GM12864 (cell line): ENCODE results near the gene SOX21.

Experiments used
- DNase-seq: peaks from one replicate; pipeline ENCODE4 v3.0.0-alpha.2; 2011; ENCODE audit warnings: low read depth
- H3K4me3 ChIP-seq: 2 replicates; pipeline ENCODE4 v1.5.1; 2011; ENCODE audit warnings: mild to moderate bottlenecking, low read depth, low read length, control low read depth
- TF ChIP-seq, protein P1 (sequence below): IDR thresholded peaks from 2 replicates; pipeline ENCODE4 v1.5.1; 2011; ENCODE audit warnings: low read depth, mild to moderate bottlenecking, moderate library complexity, low read length, control low read depth, inconsistent platforms; ENCODE audit errors: missing control alignments

The SOX21 gene

DNA sequence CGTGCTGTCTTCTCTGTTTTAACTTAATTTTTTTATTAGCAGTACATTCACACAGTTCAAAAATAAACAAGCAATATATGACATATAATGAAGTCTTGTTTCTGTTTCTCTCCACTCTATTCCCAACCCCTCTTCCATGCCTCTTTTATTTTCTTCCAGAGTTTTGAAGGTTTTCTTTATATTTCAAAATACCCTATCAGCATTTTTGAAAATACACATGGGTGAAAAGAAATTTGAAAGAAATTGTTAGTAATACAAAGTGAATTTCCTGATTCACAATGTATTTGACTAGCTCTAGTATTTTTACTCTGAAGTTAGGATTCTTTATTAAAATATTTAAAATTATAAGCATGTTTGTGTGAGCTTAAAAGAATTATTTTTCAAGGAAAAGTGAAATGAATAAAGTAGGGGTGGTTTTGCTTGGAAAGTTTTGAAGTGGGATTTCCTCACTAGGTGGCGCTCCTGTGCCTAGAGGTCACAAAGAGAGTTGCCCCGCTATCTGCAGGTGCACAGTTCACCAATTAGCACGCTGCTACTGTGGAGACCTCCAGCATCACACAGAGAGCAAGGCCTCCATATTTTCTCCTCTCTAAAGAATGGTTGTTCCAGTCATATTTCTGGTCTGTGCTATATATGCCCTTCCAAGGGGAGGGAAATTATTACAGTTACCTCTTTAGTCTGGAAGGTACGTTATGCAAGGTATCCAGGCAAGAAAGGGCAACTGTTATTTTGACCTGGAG lies 37.6 kb downstream of the SOX21 start:
- no peak overlapping the region for H3K4me3 ChIP-seq
- DNase-seq, result no peak
- TF ChIP-seq, protein P1, sequence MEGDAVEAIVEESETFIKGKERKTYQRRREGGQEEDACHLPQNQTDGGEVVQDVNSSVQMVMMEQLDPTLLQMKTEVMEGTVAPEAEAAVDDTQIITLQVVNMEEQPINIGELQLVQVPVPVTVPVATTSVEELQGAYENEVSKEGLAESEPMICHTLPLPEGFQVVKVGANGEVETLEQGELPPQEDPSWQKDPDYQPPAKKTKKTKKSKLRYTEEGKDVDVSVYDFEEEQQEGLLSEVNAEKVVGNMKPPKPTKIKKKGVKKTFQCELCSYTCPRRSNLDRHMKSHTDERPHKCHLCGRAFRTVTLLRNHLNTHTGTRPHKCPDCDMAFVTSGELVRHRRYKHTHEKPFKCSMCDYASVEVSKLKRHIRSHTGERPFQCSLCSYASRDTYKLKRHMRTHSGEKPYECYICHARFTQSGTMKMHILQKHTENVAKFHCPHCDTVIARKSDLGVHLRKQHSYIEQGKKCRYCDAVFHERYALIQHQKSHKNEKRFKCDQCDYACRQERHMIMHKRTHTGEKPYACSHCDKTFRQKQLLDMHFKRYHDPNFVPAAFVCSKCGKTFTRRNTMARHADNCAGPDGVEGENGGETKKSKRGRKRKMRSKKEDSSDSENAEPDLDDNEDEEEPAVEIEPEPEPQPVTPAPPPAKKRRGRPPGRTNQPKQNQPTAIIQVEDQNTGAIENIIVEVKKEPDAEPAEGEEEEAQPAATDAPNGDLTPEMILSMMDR, result peak; percentile 84

DNA sequence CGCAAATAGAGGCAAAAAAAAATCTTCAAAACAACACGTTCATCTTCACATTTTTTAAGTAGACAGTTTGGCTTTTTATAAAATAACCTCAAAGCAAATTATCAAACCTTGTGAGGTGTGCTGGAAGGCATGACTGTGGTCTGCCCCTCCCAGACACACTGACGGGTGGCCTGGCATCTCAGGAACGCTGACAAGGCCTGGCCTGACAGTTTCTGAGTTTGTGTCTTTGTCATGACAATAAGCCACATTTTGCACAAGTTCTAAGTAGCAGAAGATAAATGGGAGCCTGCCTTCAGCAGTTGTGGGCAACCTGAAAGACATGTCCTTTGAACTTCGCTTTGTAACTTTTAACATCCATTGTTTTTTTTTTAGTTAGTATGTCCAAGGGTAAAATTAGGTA lies 38.5 kb downstream of the SOX21 start:
- DNase-seq, result no peak
- no peak overlapping the region for H3K4me3 ChIP-seq
- TF ChIP-seq, protein P1, result no peak

DNA sequence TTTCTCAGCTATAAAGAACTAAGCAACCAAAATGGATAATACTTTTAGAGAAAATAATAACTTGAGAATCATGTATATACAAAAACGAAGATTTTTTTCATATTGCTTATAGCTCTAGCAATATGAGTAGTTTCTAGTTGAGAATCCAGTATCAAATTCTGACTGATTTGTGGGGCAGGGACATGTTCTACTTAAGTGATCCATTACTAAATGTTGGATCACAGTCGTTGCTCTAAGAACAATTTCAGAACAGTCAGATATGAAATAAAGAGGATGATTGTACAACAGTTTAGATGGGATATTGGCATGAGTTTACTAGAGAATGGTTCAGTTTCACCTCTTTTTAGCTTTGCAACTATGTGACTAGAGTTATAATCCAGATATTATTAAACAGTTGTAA lies 39.9 kb downstream of the SOX21 start:
- TF ChIP-seq, protein P1, result no peak
- H3K4me3 ChIP-seq, result no peak overlapping the region
- DNase-seq, result no peak

DNA sequence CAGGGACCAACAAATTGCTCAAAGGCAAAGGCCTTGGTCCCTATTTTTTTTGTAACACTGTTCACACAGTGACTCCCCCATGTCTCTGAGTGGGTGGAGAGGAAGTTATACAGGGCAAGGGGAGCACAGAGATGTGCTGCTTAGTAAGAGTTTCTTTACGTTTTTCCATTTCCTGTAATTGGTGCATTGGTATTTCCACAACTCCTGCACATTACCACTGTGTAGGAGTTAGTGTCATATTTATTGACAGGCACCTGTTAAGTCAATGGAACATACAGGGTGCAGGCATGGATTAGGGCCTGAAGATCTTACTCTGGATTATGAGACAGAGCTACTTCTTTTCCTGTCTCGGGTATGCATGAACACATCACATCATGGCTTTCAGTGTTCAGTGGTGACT lies 45.2 kb downstream of the SOX21 start:
- no peak overlapping the region for H3K4me3 ChIP-seq
- no peak for DNase-seq
- TF ChIP-seq, protein P1, result no peak

DNA sequence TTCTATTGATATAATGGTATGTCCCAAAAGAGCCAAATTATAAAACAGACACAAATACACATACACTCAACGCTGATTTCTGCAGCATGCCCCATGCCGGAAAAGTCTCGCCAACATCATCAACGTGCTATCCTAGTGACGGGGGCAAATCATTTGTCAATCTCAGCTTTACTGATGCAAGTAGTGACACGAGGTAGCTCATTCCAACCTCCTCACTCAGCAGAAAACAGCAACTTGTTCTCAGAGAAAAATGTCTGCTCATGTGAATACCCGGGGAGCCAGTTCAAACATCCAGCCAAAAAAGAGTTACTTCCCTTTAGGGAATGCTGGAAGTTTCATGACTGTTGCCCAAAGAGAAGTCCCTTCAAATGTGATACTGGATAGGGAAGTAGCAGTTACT lies 46.3 kb downstream of the SOX21 start:
- no peak overlapping the region for H3K4me3 ChIP-seq
- TF ChIP-seq, protein P1, result no peak
- DNase-seq, result no peak

DNA sequence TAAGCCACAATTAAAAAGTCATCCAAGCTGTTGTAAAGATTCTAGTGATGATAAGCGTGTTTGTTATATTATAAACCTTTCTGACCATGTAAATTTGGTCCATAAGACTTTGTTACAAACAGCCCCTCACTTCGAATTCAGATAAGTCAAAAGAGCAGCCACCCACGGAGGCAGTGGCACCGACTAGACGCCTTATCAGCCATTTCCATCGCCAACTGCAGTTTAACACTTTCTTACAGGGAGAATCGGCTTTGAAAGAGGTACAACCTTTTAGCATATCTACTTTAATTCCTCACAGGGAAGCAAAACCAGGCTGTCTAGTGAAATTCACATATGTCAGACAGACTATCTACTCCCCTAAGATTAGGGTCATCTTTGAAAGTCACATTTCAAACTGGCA lies 47.5 kb downstream of the SOX21 start:
- no peak for DNase-seq
- no peak overlapping the region for H3K4me3 ChIP-seq
- TF ChIP-seq, protein P1, result no peak
